Measurements from ENCODE around the gene SRGAP2B.
A peak's percentile ranks its signal among the peaks of the same experiment; 100 is the strongest.
"Not testable (repeated sequence)": the region's sequence is repeated elsewhere in the genome, so short reads cannot be mapped to it uniquely, and the experiment has no call there.

The SRGAP2B gene

DNA sequence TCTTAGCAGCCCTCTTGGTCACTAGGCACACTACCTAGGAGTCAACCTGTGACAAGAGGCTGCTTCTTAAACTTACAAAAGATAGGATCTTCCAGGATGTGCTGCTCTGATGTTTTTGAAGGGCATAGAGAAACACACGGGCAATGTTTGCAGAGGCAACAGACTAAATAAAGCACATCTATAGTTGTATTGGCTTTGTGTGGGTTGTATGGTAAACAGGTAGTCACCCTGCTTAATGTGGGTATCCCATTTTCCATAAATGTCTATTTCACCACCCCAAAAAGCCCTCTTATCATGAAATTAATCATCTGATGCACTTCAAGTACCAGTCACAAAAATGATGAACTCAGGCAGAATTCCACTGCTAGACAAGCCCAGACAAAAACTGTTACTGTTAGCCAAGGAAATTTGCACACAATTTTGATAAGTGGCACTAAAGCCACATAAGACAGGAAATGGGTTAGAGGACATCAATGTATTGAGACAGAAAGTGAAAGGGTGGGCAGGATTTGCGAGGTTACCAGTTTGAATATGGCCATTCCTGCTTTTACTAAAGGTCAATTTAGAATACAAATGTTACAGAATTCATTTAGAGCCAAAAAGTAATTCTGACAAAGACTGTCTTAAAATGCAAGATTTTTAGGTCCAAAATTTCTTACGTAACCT, 205.5 kb downstream of the SRGAP2B start:
- H3K4me1 Mint-ChIP-seq, H3K4me3 Mint-ChIP-seq, H3K27me3 Mint-ChIP-seq, H3K9me3 Mint-ChIP-seq, H3K27ac Mint-ChIP-seq, DNase-seq: not testable (repeated sequence)
- ATAC-seq: peak; percentile 81

DNA sequence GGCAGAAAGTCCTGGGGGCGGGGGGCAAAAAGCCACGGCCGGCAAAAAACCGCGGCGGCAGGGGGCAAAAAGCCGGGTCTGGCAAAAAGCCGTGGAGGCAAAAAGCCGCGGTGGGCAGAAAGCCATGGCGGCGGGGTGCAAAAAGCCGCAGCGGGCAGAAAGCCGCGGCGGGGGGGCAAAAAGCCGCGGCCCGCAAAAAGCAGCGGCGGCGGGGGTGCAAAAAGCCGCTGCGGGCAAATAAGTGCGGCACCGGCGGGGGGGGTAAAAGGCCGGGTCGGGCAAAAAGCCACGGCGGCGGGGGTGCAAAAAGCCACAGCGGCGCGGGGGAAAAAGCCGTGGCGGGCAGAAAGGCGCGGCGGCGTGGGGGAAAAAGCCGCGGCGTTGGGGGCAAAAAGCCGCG, 212.1 kb downstream of the SRGAP2B start:
- H3K4me3 Mint-ChIP-seq: peak overlapping the region in 1 of 2 donors; percentile 59
- H3K9me3 Mint-ChIP-seq, ATAC-seq, H3K27me3 Mint-ChIP-seq, H3K4me1 Mint-ChIP-seq: not testable (repeated sequence)
- H3K27ac Mint-ChIP-seq: peak overlapping the region in 1 of 2 donors; percentile 34
- DNase-seq: peak in 1 of 2 donors; percentile 8

DNA sequence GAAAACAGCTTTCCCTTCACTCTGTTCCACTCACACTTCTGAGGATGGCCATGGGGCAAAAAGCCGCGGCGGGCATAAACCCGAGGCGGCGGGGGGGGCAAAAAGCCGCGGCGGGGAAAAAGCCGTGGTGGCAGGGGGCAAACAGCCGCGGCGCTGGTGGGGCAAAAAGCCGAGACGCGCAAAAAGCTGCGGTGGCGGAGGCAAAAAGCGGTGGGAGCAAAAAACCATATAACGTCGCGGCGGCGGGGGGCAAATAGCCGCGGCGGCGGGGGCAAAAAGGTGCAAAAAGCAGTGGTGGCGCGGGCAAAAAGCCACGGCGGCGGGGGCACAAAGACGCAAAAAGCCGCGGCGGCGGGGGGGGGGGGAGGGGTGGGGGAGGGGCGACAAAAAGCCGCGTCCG, 212.8 kb downstream of the SRGAP2B start:
- H3K9me3 Mint-ChIP-seq, ATAC-seq, H3K27me3 Mint-ChIP-seq, H3K4me3 Mint-ChIP-seq, H3K27ac Mint-ChIP-seq, DNase-seq, H3K4me1 Mint-ChIP-seq: not testable (repeated sequence)

DNA sequence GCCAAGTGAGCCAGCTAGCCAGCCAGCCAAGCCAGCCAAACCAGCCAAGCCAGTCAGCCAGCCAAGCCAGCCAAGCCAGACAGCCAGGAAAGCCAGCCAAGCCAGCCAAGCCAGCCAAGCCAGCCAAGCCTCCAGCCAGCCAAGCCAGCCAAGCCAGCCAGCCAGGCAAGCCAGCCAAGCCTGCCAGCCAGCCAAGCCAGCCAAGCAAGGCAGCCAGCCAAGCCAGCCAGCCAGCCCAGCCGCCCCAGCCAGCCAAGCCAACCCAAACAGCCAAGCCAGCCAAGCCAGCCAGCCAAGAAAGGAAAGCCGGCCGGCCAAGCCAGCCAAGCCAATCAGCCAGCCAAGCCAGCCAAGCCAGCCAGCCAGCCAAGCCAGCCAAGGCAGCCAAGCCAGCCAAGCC, 236.5 kb downstream of the SRGAP2B start:
- not testable (repeated sequence) for H3K4me1 Mint-ChIP-seq, H3K9me3 Mint-ChIP-seq, H3K27ac Mint-ChIP-seq, ATAC-seq, H3K4me3 Mint-ChIP-seq, H3K27me3 Mint-ChIP-seq, DNase-seq
